Suppressor macrophage (primary cell): ENCODE data around the gene LGALSL.
A peak's percentile ranks its signal among the peaks of the same experiment; 100 is the strongest.

Source experiments
- DNase-seq, 4 experiments: peaks; one replicate each; pipeline ENCODE4 v3.0.0-alpha.2; 2020 to 2022

LGALSL gene

DNA sequence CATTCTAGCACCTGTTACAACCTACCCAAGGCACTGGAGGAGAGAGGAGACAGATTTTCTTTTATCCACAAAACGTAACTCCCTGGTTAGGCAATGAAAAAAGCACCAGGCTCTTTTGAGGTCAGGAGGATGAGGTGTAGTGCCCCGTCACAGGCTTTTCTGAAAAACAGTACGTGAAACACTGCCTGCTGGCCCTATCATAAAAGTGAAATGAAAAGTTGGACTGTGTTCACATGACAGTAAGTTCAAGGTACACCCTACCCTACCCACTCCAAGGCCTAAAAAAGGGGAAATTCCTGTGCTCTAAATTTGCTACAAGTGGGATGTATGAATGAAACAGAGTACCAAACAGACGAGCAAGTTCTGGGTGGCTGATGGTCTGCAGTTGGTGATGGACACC lies 17.6 kb downstream of the LGALSL start:
- DNase-seq, result no peak

DNA sequence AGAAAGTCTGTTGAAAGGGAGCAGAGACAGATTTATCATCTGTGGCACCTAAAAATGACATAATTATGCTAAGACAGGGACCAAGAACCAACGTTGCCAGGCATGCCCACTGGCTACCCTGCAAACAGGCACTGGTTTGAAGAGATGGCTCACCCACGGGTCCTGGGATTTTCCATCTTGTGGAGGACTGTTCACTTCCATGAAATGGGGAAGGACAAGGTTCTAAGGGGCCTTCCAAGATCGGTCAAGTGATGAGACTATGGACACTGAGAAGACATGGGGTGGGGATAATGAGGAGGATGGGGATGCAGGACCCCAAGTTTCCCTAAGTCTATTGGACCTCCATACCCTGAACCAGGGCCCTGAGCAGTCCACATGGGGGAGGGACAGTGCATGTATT lies 18.9 kb downstream of the LGALSL start:
- DNase-seq, result no peak

DNA sequence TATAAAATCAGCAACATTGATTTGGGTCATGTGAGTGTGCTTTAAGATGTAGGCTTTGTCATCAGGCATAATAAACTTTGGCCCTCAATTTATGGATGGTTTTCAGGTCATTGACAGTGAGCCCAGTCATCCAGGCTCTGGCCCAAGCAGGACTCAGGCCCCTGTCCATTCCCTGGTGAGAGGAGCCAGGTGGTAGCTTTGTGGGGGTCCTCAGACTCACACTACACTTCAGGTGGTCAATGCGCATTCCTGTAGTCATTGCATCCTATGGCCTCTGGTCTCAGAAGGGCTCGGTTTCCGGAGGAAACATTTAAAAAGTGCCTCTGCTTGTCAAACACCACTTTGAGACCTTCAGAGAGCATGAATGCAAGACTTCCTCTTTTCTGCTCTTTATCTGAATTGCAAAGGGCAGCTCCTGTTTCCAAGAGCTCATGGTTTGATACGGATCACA lies 20.2 kb downstream of the LGALSL start:
- DNase-seq, result peak; percentile 38 to 63 (median 48)

DNA sequence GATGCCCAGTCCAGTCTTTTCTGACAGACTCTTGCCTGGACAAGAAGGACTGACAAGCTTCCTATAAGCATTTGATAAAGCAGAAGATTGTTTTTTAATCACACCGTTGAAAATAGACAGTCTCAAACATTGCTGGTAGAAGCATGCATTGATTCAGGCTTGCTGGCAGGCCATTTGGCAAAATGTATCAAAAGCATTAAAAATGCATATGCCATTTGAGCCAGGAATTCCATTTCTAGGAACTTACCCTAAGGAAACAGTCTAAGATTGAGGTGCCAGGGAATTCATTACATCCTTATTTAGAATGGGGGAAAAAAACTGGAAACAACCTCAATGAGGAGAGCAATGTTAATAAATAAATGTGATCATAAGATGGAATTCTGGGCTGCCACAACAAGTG lies 20.7 kb downstream of the LGALSL start:
- no peak for DNase-seq

DNA sequence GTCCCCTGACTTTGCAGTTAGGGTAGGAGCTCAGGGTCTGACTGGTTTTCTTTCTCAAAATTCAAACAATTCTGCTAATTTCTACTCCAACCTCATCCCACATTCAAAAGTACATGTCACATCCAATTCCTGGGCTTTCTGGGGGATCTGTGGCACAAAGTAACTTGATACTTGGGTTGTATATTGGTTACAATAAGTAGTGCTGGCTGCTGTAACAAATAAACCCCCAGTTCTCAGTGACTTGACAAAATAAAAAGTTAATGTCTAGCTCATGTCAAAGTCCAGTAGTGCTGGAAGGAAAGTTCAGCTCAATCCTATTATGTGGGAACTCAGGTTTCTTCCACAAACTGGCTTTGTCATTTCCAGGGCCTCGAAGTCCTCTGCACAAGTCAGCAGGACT lies 23.1 kb downstream of the LGALSL start:
- no peak for DNase-seq

DNA sequence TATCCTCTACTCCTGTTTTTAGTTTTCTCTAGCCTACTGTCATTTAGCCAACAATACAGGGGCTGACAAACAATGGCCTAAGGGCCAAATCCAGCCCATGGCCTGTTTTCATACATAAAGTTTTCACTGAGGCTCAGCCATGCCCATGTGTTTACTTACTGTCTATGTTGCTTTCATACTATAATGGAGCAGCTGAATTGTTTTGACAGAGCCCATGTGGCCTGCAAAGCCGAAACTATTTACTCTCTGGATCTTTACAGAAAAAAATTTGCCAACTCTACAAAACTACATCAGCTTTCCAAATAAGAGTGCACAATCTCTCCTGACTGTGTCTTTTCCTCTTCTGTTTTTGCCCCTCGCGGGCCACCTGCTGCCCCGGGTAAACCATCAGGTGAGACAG lies 24.0 kb downstream of the LGALSL start:
- no peak for DNase-seq

DNA sequence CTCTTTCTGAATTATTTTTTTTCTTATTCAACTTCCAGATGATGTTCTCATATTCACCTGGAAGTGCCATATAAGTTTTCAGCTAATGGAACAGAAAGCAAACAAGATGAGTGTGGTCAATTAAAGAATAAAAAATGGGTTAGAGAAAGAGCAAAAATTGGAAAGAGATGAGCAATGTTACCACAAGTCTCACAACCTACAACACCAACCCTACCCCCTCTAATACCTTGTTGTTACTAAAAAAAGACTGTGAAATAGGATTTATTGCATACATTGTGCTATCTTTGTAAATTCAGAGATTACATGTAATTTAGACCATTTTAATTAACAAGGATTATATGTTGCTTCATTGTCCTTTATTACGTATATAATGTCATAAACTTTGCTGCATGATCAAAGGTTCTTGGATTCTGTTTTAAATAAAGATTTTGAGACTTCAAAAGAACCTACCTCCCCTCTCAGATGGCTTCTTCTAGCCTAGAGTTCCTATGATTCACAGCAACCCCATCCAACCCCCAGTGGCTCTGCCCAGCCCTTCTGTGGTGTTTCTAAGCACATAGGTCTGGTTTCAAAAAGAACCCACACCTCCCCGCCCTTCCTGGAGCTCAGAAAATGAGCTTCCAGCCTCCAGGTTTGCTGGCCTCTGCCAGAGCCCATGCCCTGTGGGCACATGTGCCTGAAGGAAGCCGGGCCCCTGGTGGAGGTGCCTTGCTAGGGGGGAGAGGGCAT lies 24.7 kb downstream of the LGALSL start:
- no peak for DNase-seq

DNA sequence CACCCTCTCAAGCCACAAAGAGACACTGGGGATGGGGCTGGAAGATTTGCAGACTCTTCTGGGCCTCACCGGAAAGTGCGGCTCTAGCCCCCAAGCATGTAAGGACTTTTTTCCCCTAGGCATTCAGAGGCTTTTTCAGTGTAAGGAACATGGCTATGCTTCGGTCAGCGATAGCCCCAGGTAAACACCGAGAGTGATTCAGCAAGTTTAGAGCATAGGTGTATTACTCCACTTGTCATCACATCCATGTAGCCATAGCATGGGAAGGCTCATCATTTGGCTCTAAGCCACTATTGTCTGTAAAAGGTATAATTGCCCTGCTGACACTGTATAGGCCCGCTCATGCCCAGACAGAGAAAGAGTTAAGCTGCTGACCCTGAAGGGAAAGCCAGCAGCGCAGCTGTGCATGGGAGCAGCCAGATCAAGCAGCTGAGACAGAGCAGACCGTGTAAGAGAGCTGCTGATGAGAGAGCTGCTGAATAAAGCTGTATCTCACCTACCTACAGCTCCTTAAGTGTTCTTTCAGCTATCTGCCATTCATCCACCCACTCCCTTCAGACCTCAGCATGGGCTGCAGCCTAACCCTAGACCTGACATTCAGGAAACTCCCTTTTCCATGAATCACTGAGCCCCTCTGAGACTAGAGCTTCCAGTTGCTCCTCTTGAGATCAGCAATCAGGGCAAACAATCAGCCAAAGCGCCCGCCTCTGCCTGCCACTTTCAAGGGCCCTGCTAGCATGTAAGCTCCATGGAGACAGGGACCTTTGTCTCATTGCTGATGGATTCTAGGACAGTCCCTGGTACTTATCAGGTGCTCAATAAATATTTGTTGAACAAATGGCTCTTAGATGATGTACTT lies 25.5 kb downstream of the LGALSL start:
- no peak for DNase-seq

DNA sequence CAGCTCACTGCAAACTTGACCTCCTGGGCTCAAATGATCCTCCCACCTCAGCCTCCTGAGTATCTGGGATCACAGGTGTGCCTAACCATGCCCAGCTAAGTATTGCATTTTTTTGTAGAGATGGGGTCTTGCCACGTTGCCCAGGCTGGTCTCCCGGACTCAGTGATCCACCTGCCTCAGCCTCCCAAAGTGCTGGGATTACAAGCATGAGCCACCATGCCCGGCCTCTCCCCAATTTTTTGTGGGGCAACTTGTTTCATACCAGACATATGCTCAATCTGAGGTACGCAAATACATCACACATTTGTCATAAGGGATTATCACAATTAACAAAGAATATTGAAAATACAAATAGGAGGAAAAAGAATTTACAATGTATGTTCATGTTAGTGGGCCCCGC lies 27.7 kb downstream of the LGALSL start:
- DNase-seq, result no peak

DNA sequence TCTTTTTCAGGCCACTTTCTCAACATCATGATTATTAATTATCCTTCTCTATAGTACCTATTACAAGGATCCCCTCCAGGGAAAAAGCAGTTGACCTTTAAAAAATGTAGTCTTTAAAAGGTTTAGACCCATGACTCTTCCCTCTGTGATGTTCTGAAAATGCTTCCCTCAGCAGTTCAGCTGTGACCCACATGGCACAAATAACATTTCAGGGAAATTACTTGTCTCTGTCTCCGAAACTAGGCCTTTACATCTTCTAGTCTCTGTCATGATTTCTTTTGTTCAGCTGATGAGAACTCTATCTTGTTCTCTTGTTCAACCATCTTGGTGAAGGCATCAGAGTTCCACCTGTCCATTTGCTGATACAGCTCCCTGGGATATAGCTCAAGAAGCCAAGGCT lies 28.3 kb downstream of the LGALSL start:
- no peak for DNase-seq

DNA sequence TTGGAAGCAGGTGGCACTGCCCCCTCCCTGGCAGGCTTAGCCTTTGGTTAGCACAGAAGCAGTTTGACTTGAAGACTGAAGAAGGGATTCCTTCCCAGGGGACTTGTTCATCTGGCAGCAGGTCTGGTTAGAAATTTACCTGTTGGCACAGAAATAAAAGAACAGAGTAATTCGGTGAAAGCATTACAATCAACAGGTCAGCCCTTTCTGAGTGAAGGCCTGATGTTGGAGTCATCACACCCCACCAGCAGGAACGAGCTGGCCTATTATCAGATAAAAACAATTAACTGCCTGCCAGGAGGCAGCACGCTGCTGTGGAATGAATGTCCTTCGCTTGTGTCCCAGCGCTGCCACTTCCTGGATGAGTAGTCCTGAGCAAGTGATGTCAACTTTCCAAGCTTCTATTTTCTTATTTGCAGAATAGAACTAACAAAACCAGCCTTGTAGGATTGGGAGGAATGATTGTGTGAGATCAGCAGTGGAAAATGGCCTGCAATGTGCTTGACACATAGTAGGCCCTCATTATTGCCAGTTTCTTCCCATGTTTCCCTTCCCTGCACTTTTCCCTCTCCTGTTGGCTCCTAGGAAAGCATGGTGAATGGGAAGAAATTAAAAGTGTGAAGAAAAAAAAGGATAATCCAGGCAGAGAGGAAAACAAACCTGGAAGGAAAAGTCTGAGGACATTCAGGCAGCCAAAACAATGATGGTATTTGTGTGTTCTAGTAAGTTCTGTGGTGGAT lies 29.0 kb downstream of the LGALSL start:
- no peak for DNase-seq

DNA sequence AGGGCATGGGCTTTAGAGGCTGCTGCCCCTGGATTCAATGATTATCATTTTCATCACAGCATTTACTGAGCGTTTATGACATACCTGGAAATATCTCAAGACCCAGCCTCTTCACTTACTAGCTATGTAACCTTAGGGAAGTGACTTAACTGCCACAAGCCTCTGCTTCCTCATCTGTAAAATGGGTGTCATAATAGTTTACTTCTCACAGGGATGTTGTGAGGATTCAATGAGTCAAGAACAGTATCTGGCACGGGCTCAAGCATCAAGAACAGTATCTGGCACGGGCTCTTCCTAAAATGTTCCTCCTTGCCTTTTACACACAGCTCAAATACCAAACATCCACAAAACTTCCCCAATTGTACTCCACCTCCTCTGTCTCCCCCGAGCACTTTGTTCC lies 31.4 kb downstream of the LGALSL start:
- peak; percentile 54 to 80 (median 64) for DNase-seq

DNA sequence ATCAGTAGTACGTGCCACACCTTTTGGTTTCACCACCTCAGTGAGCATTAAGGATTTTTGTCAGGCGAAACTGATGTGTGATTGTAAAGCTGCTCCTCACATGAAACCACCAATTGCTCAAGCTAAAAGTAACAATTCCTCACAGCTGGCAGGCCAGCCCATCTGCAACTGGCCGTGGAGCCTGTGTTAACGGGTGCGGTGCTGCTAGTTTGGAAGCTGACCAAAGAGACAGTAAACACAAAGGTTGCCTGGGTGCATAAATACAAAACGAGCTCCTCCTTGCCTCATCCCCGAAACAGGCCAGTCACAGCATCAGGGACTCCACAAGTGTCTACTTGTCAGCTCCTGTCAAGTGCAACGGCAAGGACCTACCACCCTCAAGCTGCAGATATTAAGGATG lies 32.0 kb downstream of the LGALSL start:
- DNase-seq, result no peak

DNA sequence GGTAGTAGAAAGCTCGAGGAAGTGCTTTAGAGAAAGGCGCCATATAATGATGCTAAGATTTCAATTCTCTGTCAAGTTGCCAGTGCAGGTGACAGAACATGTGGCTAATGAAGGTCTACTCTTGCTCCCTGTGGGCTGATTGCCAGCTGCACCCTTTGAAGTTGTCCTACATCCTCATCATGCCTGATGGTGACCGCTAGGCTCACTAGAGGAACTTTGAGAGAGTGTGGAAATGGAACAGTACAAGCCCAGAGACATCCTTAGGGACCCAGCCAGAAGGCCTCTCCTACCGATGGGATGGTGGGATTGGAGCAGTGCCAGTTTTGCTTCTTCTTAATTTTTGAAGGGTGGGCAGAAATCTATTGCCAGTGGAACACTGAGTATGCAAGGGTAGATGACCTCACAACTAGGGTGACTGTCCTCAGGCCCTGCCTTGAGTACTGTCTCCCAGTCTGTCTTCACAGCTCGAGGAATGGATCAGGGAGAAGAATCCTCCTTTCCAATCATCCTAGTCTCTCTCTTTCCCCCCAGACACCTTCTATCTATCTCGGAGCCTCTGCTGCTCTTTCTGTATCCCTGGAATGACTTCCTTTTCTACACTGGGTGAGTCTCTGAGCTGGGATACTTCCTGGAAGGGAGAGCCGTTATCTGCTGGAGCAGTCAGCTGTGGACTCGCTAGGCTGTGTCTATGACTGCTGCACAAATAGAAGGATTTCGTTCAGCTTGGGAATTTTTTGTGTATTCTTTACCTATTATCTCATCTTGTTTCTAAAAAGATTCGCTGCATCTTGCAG lies 33.5 kb downstream of the LGALSL start:
- DNase-seq, result no peak

DNA sequence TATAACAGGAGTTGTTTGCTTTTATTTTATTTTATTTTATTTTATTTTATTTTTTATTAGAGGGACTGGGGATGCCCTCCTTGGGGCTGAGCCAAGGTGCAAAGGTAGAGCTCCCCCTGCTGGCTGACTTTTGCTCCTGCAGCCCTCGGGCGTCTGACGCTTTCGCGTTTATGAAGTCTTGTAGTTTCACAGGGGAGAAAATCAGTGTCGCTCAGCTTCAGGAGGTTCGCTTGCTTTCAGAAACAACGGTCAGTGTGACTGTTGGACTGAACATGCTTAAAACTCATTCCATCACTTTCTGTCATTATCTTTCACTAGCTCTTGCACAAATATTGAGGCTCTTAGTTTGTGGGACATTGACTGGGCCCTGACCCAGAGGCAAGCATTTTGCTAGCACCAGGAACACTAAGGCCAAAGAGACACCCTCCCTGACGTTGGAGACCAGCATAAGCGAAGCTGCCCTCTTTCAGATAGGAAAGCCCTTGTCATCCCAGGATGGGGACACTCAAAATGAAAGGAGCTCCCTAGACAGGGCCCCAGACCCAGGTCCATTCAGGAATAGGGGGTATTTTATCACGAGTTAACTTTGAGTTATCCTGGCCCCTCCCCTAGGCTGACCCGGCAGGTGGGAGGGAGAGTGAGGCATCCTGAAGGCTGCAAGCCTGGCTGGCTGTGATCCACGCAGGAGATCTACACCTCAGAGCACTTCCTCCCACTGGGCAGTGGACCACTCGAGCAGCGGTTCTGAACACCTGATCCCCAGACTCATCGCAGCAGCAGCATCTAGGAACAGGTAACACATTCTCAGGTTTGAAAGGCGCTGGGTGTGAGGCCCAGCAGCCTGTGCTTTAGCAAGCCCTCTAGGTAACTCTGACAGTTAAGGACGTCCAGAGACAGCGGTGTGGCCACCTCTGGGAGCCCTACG lies 34.4 kb downstream of the LGALSL start:
- peak; percentile 76 to 92 (median 87) for DNase-seq

DNA sequence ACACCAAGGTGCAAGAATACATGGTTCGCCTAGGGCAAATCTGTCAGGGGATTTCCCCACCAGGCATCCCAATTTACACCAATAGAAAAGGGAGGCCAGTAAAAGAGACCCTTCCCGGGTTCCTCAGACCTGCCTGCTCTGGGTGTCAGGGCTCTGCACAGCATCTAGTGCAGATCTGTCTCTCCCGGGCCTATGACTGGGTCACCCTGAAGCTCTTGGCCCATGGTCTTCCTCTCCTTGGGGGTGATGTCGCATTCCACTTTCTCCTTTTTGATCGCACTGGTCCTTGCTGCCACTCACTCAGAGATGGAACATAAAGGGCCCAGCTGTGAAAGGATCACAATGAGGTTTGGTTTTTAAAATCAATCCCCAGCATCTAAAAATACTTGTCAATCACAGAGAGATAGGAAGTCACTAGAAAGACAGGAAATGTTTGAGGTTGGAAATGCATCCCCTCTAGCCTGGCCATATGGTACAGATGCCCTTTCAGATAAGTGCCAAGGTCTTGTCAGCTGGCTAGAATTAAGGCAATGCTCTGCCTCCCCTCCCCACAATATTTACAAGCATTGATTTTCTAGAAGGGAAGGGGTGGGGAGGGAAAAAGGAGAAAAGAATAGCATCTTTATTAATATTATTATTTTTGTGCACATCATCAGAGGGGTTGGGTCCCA lies 35.3 kb downstream of the LGALSL start:
- no peak for DNase-seq

DNA sequence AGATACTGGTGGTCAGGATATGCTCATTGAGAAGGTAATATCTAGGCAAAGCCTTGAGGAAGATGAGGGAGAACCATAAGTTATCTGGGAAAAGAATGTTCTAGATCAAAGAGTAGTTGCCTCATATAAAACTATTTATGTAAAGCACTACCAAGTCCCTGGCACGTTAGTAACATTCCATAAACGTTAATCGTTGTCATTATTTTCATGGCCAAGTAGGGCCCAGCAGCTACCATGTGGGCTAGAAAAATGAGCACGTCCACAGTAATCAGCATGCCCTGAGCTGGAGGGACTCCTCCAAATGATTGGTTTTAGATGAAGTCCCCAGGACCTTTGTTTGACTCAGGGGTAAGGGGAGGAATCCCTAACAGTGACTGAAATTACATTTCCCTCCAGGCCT lies 37.5 kb downstream of the LGALSL start:
- no peak for DNase-seq

DNA sequence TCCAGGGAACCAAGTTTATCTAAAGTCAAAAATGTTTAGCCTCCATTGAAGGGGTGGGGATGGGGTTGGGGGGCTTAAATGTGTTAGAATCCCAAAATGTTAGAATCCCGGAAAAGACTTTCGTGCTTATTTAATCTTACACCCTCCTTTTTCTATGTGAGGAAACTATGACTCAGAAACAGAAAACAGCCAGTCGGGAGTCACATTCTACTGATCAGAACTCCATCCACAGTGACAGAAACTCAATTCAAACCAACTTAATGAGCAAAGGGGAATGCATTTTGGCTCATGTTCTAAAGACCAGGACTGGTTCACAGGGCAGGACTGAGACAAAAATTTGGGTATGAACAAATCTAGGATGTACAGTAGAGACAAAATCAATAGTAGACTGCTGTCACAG lies 38.3 kb downstream of the LGALSL start:
- DNase-seq, result no peak

DNA sequence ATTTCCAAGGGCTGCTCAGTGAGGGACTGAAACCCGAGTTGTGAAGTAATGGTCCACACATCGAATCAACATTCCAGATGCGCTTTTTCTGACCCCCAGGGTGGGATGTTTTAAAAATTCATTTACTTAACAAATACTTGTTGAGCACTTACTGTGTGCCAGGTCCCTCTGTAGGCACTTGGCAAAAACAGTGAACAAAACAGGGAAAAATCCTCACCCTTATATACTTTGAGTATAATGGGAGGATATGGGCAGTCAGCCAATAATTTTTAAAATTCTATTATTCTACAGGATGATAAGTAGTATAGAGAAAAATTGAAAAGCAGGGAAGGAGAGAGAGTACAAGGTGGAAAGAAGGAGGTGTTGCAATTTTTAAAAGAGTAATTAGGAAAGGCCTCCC lies 38.9 kb downstream of the LGALSL start:
- no peak for DNase-seq

DNA sequence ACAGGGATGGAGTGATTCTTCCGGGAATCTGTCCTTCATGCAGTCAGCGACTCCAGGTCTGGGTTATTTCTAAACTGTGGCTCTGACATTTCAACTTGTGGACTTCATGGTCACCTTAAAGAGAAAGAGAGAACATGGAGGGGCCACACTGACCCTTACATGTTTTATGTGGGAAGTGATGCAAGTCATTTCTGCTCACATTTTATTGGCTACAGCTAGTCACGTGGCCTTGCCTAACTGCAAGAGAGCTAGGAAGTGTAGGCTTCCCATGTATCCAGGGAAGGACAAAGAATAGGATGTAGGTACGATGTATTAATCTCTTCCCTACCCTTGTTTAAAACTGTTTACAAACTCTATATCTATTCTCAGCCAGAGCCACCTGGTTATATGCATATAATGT lies 39.8 kb downstream of the LGALSL start:
- no peak for DNase-seq

DNA sequence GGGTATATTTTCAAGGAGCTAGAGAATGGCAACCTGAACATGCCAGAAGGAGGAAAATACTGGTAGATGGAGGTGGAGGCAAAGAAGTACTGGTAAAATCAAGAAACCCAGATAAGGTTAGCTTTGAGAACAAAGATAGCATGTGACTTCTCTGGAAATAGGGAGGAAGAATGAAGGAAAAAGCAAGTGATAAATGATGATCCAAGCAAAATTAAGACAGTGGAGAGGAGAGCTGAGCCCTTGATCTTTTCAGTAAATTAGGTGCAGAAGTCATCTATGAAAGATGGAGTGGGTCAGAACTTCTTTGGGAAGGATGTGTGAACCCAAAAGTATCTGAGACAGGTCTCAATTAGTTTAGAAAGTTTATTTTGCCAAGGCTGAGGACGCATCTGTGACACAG lies 44.5 kb downstream of the LGALSL start:
- DNase-seq, result no peak
